ENCODE data around the gene OPA3.

DNA sequence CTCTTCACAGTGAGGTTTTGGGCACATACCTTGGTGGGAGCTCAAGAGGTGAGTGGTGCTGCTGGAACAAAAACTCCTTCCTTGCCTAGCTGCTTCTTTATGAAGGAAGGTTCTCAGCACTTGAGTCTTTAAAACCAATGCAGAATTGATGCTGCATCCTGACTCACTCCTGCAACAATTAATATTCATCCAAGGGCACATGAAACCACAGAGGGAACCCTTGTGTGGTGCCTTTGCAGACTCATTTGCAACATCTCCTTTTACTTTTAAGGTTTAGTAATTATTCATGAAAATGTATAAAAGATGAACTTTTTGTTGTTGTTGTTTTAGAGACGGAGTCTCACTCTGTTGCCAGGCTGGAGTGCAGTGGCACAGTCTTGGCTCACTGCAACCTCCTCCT, 30.1 kb downstream of the OPA3 start:
- TF ChIP-seq MEF2A (IDR thresholded peaks at IDR 0.05; ENCODE audit: insufficient read depth, low read depth, low read length) (no peak), POLR2A (IDR thresholded peaks at IDR 0.05; ENCODE audit: low read depth, low read length) (no peak), ZNF274 (IDR thresholded peaks at IDR 0.05; ENCODE audit: insufficient read depth, insufficient read length) (no peak), CHD4 (IDR thresholded peaks at IDR 0.05) (no peak)
- TF ChIP-seq, protein P1, sequence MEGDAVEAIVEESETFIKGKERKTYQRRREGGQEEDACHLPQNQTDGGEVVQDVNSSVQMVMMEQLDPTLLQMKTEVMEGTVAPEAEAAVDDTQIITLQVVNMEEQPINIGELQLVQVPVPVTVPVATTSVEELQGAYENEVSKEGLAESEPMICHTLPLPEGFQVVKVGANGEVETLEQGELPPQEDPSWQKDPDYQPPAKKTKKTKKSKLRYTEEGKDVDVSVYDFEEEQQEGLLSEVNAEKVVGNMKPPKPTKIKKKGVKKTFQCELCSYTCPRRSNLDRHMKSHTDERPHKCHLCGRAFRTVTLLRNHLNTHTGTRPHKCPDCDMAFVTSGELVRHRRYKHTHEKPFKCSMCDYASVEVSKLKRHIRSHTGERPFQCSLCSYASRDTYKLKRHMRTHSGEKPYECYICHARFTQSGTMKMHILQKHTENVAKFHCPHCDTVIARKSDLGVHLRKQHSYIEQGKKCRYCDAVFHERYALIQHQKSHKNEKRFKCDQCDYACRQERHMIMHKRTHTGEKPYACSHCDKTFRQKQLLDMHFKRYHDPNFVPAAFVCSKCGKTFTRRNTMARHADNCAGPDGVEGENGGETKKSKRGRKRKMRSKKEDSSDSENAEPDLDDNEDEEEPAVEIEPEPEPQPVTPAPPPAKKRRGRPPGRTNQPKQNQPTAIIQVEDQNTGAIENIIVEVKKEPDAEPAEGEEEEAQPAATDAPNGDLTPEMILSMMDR (IDR thresholded peaks at IDR 0.05 in 2 of 3, conservative IDR thresholded peaks at IDR 0.05 in 1 of 3; ENCODE audit: control insufficient read depth in 2 of 3, extremely low read depth in 1 of 3, insufficient read depth in 1 of 3, low read depth in 3 of 3, low read length in 3 of 3) = no peak

Measured in GM12878 (cell line).